Endothelial cell of umbilical vein (primary cell): Measurements from ENCODE around the gene LRP1B. TPM values are rescaled to one million over a fixed set of nuclear protein-coding genes. Genes with fewer than 3 reads are reported as not detected.

Experiments used
- BruUV-seq: library from RNA; stranded (reverse); fragments of 400-500 nt; replicated peaks from 2 replicates; lab custom pipeline; 2021; lab: Mats Ljungman, UMichigan
- CTCF ChIA-PET: fragments of 300-600, 350-600 bp; sonication (Branson Sonifier 250); formaldehyde crosslinking; loops from one replicate; lab custom pipeline; 2021; ENCODE audit warnings: antibody characterized with exemption, inconsistent platforms; lab: Charles Lee
- POLR2A ChIA-PET: fragments of 300-600, 350-600 bp; sonication (Branson Sonifier 250); formaldehyde crosslinking; loops from one replicate; lab custom pipeline; 2021; ENCODE audit warnings: antibody characterized with exemption, inconsistent platforms; lab: Charles Lee
- DNase-seq: peaks from one replicate; pipeline ENCODE4 v3.0.0-alpha.2; 2011; ENCODE audit warnings: low read depth, low spot score
- FAIRE-seq: peaks from 2 replicates; lab custom pipeline; 2011; peaks lifted over from hg19 to GRCh38; lab: Jason Lieb, UNC
- H2AFZ ChIP-seq: 2 replicates; pipeline ENCODE4 v1.6.0; 2012; ENCODE audit warnings: low read depth, low read length, control low read depth, inconsistent platforms
- H3K27ac ChIP-seq: 2 replicates; pipeline ENCODE4 v1.5.1; 2011; ENCODE audit warnings: low read depth, mild to moderate bottlenecking, control low read depth, low read length, moderate library complexity; ENCODE audit not compliant: insufficient read depth
- H3K27me3 ChIP-seq, 2 experiments: 2 replicates each; pipeline versions ENCODE4 v1.6.0 to v1.6.1; 2011; ENCODE audit warnings: low read length in 2 of 2, mixed read lengths in 1 of 2; ENCODE audit not compliant: control insufficient read depth in 2 of 2, insufficient read depth in 2 of 2
- H3K36me3 ChIP-seq, 2 experiments: 2 replicates in 1 of 2; 3 replicates in 1 of 2; pipeline ENCODE4 v1.5.1; 2011; ENCODE audit warnings: low read length in 2 of 2, mild to moderate bottlenecking in 1 of 2, moderate library complexity in 1 of 2; ENCODE audit not compliant: control insufficient read depth in 2 of 2, insufficient read depth in 2 of 2; ENCODE audit errors: extremely low read depth in 1 of 2
- H3K4me1 ChIP-seq: 3 replicates; pipeline ENCODE4 v1.5.1; 2011; ENCODE audit warnings: mild to moderate bottlenecking, low read length; ENCODE audit not compliant: control insufficient read depth, insufficient read depth; ENCODE audit errors: extremely low read depth
- H3K4me2 ChIP-seq: 2 replicates; pipeline ENCODE4 v1.6.1; 2011; ENCODE audit warnings: low read length, control low read depth, mixed read lengths; ENCODE audit not compliant: insufficient read depth
- H3K4me3 ChIP-seq, 3 experiments: fragments of 200-600 bp in 1 of 3; sonication (generic), shearing (Covaris generic) in 1 of 3; replicated peaks in 1 of 3; 2 replicates each; pipeline ENCODE4 v1.5.1; 2011 to 2016; ENCODE audit warnings: control low read depth in 3 of 3, low read length in 3 of 3, mild to moderate bottlenecking in 2 of 3, inconsistent platforms in 1 of 3, low read depth in 1 of 3, moderate library complexity in 1 of 3; ENCODE audit not compliant: insufficient read depth in 1 of 3
- H3K79me2 ChIP-seq: 2 replicates; pipeline ENCODE4 v1.6.0; 2012; ENCODE audit warnings: low read length, inconsistent platforms; ENCODE audit not compliant: control insufficient read depth, insufficient read depth
- H3K9ac ChIP-seq: replicated peaks from 2 replicates; pipeline ENCODE3; 2011; ENCODE audit warnings: low read length, control low read depth; ENCODE audit not compliant: insufficient read depth; ENCODE audit errors: extremely low read depth
- H3K9me1 ChIP-seq: replicated peaks from 3 replicates; pipeline ENCODE4 v1.6.0; 2011; ENCODE audit warnings: mild to moderate bottlenecking, low read length; ENCODE audit not compliant: control insufficient read depth, insufficient read depth; ENCODE audit errors: extremely low read depth
- H3K9me3 ChIP-seq: replicated peaks from 2 replicates; pipeline ENCODE4 v1.5.1; 2012; ENCODE audit warnings: low read length, inconsistent platforms; ENCODE audit not compliant: control insufficient read depth, insufficient read depth
- H4K20me1 ChIP-seq: replicated peaks from 2 replicates; pipeline ENCODE3; 2011; ENCODE audit warnings: mild to moderate bottlenecking, low read length; ENCODE audit not compliant: control insufficient read depth, insufficient read depth; ENCODE audit errors: extremely low read depth
- EZH2 ChIP-seq: IDR thresholded peaks from 2 replicates; pipeline ENCODE4 v1.6.1; 2012; ENCODE audit warnings: borderline replicate concordance, low read depth, mild to moderate bottlenecking, moderate library complexity, low read length, inconsistent platforms; ENCODE audit not compliant: severe bottlenecking
- FOS ChIP-seq: IDR thresholded peaks from 2 replicates; pipeline ENCODE4 v1.6.1; 2011; ENCODE audit warnings: mild to moderate bottlenecking, low read length, moderate library complexity, borderline replicate concordance; ENCODE audit not compliant: insufficient read depth
- JUN ChIP-seq: IDR thresholded peaks from 2 replicates; pipeline ENCODE4 v1.6.1; 2011; ENCODE audit warnings: borderline replicate concordance, low read depth; ENCODE audit not compliant: insufficient read length, insufficient read depth
- MAX ChIP-seq: IDR thresholded peaks from 2 replicates; pipeline ENCODE4 v1.6.1; 2011; ENCODE audit not compliant: insufficient read depth, insufficient read length
- MYC ChIP-seq: IDR thresholded peaks from one replicate; pipeline ENCODE4 v1.6.1; 2011; ENCODE audit warnings: mild to moderate bottlenecking, low read depth, low read length
- POLR2A ChIP-seq: IDR thresholded peaks from 2 replicates; pipeline ENCODE4 v1.6.1; 2012; ENCODE audit warnings: low read depth, mild to moderate bottlenecking, control low read depth, low read length
- POLR2AphosphoS5 ChIP-seq: IDR thresholded peaks from 2 replicates; pipeline ENCODE4 v1.6.1; 2012; ENCODE audit warnings: low read depth, mild to moderate bottlenecking, control low read depth, low read length, moderate library complexity; ENCODE audit not compliant: insufficient read depth
- dilution Hi-C: fragments of 300-500 bp; cut with MboI; formaldehyde crosslinking; loops from one replicate; pipeline ENCODE4 v1.15.0; 2019; ENCODE audit warnings: low sequenced_read_pairs; ENCODE audit not compliant: extremely low pct_ligation_motif_present
- intact Hi-C: fragments of 100-400 bp; cut with micrococcal nuclease; formaldehyde crosslinking; loops from one replicate; pipeline ENCODE4 v1.10.0; 2022
- polyA plus RNA-seq, 4 experiments: library from polyadenylated mRNA; depleted of rRNA in 3 of 4; stranded (reverse) in 3 of 4; unstranded in 1 of 4; fragments of >200 nt; gene quantifications; 2 replicates each; pipeline versions ENCODE4 v1.2.1 to v1.2.3, GENCODE V29; 2011 to 2012; ENCODE audit warnings: missing spikeins in 1 of 4
- total RNA-seq: library from RNA; stranded (reverse); gene quantifications from 2 replicates; pipeline ENCODE4 v1.2.3, GENCODE V29; 2021

LRP1B gene
- total and polyA plus RNA-seq, 2 donors (not counting 3 experiments of a cell fraction or from before 2014, with no cell fraction given) = 0.03 to 0.07 TPM

GRCh38 chr2:141496810-141497209 is 634.0 kb downstream of the LRP1B start:
- no peak overlapping the region for H2AFZ ChIP-seq
- dilution Hi-C loops = no loop called here
- no peak overlapping the region for H3K4me3 ChIP-seq
- ChIA-PET POLR2A (no interaction called here), CTCF (interaction anchor here (1.0 to 1.5 kb wide), 2 partner anchors 9 to 633 kb away, joined by 3 read pairs; no protein-coding TSS in a partner anchor)
- H3K9ac ChIP-seq = no peak overlapping the region
- BruUV-seq = no TSS peak
- intact Hi-C loops = no loop called here
- H3K79me2 ChIP-seq = no peaks in the 10 kb centered on the region
- H3K27me3 ChIP-seq = no peaks in the 10 kb centered on the region
- H3K4me2 ChIP-seq = no peak overlapping the region
- no peaks in the 10 kb centered on the region for H3K4me1 ChIP-seq
- H3K27ac ChIP-seq = no peak overlapping the region
- no peak for FAIRE-seq
- no peaks in the 10 kb centered on the region for H3K36me3 ChIP-seq
- TF ChIP-seq POLR2AphosphoS5 (no peak), EZH2 (no peak), MAX (no peak), MYC (no peak), JUN (no peak)
- DNase-seq = no peak
- no peaks in the 10 kb centered on the region for H4K20me1 ChIP-seq
- H3K9me1 ChIP-seq = no peaks in the 10 kb centered on the region
- H3K9me3 ChIP-seq = no peaks in the 10 kb centered on the region

- Histone ChIP-seq H3K4me2 (no peak overlapping the region), H3K9me1 (no peaks in the 10 kb centered on the region), H2AFZ (no peak overlapping the region), H3K27ac (no peak overlapping the region), H4K20me1 (no peaks in the 10 kb centered on the region), H3K79me2 (no peaks in the 10 kb centered on the region), H3K27me3 (no peaks in the 10 kb centered on the region), H3K9ac (no peak overlapping the region), H3K36me3 (no peaks in the 10 kb centered on the region), H3K9me3 (no peaks in the 10 kb centered on the region), H3K4me1 (no peaks in the 10 kb centered on the region), H3K4me3 (no peak overlapping the region)
- dilution Hi-C loops (no loop called here), intact Hi-C loops (no loop called here)
- TF ChIP-seq FOS (no peak), POLR2AphosphoS5 (no peak), POLR2A (no peak), EZH2 (no peak)
- DNase-seq = no peak
- no peak for FAIRE-seq
- CTCF ChIA-PET = no interaction called here
- POLR2A ChIA-PET = no interaction called here
- BruUV-seq = no TSS peak
Measured at GRCh38 chr2:141493936-141494335, 636.9 kb downstream of the LRP1B start.
